ENCODE measurements around the gene KRTAP12-1.

GRCh38 chr21:44681861-44682579 is at the start of gene KRTAP12-1:
- no peak for TF ChIP-seq EZH2 (IDR thresholded peaks at IDR 0.05; ENCODE audit: insufficient read depth, poor library complexity, severe bottlenecking)
- TF ChIP-seq EZH2phosphoT487 (IDR thresholded peaks at IDR 0.05; ENCODE audit: insufficient read depth, low read depth), result no peak
